Activated naive CD4-positive, alpha-beta T cell treated with anti-CD3 and anti-CD28 coated beads, Interleukin-2, amount 10 ng/mL, durations not matched to agents 7 days and 5 days (primary cell): ENCODE results near the gene FNDC3B.

Experiments used
- CTCF ChIA-PET: fragments of 350-600 bp; sonication (Branson Sonifier 250); formaldehyde crosslinking; loops from one replicate; lab custom pipeline; 2021; ENCODE audit warnings: antibody characterized with exemption; lab: Charles Lee
- DNase-seq: peaks from one replicate; pipeline ENCODE4 v3.0.0-alpha.2; 2020
- H3K27ac Mint-ChIP-seq: one replicate; pipeline ENCODE4 v1.8.0; 2021; ENCODE audit warnings: mild to moderate bottlenecking, moderate library complexity, mixed read lengths
- H3K27me3 Mint-ChIP-seq: one replicate; pipeline ENCODE4 v1.8.0; 2021; ENCODE audit warnings: mild to moderate bottlenecking, mixed read lengths
- H3K36me3 Mint-ChIP-seq: one replicate; pipeline ENCODE4 v1.8.0; 2021; ENCODE audit warnings: mixed read lengths
- H3K4me1 Mint-ChIP-seq: one replicate; pipeline ENCODE4 v1.8.0; 2021; ENCODE audit warnings: mixed read lengths
- H3K4me3 Mint-ChIP-seq: one replicate; pipeline ENCODE4 v1.8.0; 2021; ENCODE audit warnings: mild to moderate bottlenecking, moderate library complexity, mixed read lengths
- H3K9me3 Mint-ChIP-seq: one replicate; pipeline ENCODE4 v1.8.0; 2021; ENCODE audit warnings: mixed read lengths

Gene FNDC3B

DNA sequence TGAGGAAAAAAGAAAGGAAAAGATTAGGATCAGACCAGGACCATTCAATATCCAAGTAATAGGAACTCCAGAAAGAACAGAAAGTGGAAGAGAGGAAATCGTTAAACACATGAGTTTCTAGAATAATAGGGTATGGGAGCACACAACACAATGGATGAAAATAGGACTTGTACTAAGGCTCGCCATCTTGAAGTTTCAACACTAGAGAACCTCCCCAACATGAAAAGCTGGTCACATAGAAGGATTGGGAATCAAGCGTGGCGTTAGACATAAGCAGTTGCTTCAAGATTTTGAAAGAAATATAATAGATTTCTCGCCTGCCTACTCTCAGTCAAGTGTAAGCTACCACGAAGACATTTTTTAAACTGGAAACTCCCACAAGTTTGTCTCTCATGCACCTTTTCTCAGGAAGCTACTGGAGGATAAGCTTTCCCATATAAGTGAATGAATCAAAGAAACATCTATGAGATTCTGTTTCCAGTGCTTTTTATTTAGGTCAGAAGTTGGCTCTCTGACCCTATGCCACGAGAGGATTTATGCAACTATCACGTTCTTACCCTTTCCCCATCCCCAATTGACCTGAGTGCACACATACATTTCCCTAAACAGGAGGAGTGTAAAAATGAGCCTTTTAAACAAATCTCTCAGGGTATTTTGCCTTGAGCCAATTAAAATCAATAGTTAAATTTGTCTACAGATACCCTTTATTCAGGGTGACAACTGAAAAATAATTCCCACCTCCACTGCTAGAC lies 363.7 kb downstream of the FNDC3B start:
- peaks cover 7% of the 10 kb centered on the region for H3K27me3 Mint-ChIP-seq
- H3K4me3 Mint-ChIP-seq = no peak overlapping the region
- CTCF ChIA-PET = interaction anchor here (0.7 kb wide), 1 partner anchor 12 kb away, joined by 3 read pairs; no protein-coding TSS in a partner anchor
- no peaks in the 10 kb centered on the region for H3K4me1 Mint-ChIP-seq
- no peak for DNase-seq
- no peaks in the 10 kb centered on the region for H3K36me3 Mint-ChIP-seq
- no peak overlapping the region for H3K27ac Mint-ChIP-seq
- peaks cover 5% of the 10 kb centered on the region for H3K9me3 Mint-ChIP-seq

DNA sequence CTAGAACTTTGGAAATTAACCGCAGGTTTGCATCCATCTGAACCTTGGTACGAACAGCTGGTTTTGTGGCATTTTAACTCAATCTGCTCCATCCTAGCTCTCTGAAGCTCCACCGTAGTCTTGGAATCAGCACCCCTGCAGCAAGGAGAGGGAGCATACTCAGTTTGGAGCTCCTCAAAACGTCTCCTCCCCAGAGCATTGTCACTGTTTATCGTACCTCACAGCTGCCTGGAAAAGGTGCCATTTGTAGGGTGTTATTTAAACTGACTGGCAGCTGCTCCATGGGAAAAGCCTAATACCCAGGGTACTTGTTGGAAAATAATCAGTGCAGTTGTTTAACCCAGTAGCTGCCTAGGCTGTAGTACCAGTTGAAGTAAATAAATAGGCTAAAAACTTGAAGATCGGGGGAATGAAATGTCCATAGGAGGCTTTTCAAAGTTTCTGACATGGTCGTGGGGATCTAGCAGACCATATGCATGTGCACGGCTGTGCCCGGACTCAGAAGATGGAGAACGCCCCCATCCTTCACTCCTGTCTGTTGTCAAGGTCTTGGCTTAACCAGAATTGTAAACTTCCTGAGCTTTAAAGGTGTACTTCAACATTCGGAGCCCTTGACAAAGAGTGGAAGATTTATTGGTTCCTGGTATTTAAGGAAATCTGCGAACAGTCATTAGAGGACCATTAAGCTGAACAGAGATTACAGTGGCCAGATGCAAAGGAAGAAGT lies 365.0 kb downstream of the FNDC3B start:
- CTCF ChIA-PET = no interaction called here
- Mint-ChIP-seq H3K27ac (no peak overlapping the region), H3K9me3 (peaks cover 5% of the 10 kb centered on the region), H3K4me3 (no peak overlapping the region), H3K27me3 (peaks cover 7% of the 10 kb centered on the region), H3K4me1 (no peaks in the 10 kb centered on the region), H3K36me3 (no peaks in the 10 kb centered on the region)
- no peak for DNase-seq

DNA sequence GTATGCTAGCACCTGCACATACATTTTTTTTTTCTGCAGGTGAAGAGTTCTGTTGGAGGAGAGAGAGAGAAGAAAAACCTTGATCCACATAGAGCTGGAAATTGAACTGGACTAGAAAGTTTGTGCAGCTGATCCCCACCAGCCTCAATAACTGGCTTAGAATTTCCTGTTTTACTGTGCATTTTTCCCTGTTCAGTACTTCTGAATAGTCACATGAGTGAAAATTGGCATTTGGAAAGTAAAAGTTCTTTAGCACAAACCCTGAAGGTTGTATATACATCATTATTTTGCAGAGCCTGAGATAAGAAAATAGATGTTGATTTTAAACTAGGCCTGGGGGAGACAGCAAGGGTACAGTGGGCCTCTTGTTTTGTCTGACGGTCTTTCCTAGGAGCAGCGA lies 366.5 kb downstream of the FNDC3B start:
- no peaks in the 10 kb centered on the region for H3K4me1 Mint-ChIP-seq
- H3K27me3 Mint-ChIP-seq = peaks cover 11% of the 10 kb centered on the region
- H3K36me3 Mint-ChIP-seq = no peaks in the 10 kb centered on the region
- no peak for DNase-seq
- peaks cover 5% of the 10 kb centered on the region for H3K9me3 Mint-ChIP-seq
- no peak overlapping the region for H3K4me3 Mint-ChIP-seq
- no peak overlapping the region for H3K27ac Mint-ChIP-seq
- CTCF ChIA-PET = no interaction called here

DNA sequence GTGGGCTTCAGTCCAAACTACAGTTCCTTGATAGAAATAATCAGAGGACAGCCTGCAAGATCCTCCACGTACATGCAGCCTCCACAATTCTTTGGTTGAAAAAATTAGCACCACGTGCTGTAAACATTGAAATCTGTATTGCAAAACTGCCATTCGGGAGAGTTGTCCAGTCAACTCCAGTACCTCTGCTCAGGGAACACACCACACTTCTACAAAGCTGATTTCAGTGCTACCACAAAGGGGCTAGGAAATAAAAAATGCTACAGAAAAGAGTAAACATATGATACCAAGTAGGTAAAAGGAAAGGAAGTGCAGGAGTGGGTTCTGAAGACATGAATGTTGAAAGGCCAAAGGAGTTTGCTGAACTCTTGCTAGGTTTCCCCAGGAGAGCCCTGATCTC lies 368.5 kb downstream of the FNDC3B start:
- Mint-ChIP-seq H3K9me3 (no peaks in the 10 kb centered on the region), H3K27ac (no peak overlapping the region), H3K4me3 (no peak overlapping the region), H3K36me3 (no peaks in the 10 kb centered on the region), H3K27me3 (peaks cover 13% of the 10 kb centered on the region), H3K4me1 (no peaks in the 10 kb centered on the region)
- DNase-seq = no peak
- CTCF ChIA-PET = no interaction called here

DNA sequence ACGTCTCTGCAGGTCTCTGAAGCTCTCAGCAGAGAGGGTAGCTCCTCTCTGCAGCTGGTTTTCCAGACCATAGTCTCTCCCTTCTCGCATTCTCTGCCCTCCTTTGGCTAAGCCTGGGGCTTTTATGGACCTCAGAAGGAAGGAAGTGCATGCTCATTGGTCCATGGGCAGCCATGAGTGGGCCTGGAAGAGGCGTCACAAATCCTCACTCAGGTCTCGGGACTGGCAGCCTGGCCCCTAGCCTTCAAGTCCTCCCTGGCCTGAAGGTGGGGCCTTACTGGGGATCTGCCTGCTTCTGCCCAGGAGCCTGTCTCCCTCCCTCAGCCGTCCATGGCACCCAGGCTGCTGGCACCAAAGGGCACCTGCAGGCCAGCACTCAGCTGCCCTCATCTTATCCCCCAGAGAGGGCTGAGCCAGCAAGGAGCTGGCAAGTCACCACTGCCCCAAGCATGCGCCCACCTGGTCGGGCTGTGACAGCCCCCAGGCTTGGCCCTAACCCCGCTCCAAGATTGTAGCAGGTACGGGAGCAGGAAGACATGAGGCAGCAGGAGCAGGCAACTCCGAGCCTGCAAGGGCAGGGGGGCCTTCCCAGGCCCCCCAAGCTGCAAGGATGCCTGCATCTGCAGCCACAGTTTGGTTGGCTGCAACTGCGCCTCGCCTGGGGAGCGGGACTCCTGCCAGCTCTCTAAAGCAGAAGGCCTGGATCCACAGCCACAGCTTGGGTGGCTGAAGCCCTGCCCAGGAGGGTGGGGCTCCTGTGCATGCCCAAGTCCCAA lies 371.5 kb downstream of the FNDC3B start:
- no peak overlapping the region for H3K4me3 Mint-ChIP-seq
- no peak overlapping the region for H3K27ac Mint-ChIP-seq
- H3K36me3 Mint-ChIP-seq = no peaks in the 10 kb centered on the region
- CTCF ChIA-PET = no interaction called here
- no peaks in the 10 kb centered on the region for H3K4me1 Mint-ChIP-seq
- no peaks in the 10 kb centered on the region for H3K9me3 Mint-ChIP-seq
- no peak for DNase-seq
- H3K27me3 Mint-ChIP-seq = peaks cover 18% of the 10 kb centered on the region

DNA sequence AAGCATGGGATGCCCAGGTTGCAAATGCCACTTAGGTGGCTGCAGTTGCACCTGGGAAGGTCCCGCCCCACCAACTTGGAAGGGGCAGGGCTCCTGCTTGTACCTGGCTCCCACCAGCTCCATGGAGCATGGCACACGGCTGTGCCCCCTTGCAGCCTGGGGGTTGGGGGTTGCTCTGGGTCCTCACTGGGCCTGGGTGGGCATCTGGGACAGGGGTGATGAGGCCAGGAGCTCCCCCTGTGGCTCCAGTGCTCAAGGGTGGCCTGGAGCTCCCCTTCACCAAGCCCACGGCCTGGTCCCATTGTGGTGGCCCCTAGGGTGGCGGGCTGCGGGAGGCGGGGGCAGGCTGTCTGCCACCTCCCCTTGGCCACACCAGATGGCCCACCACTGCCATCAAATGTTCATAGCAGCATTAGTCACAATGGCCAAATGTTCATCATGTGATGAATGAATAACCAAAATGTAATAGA lies 372.1 kb downstream of the FNDC3B start:
- H3K36me3 Mint-ChIP-seq = no peaks in the 10 kb centered on the region
- DNase-seq = no peak
- no peak overlapping the region for H3K4me3 Mint-ChIP-seq
- no peaks in the 10 kb centered on the region for H3K9me3 Mint-ChIP-seq
- H3K27me3 Mint-ChIP-seq = peaks cover 14% of the 10 kb centered on the region
- H3K27ac Mint-ChIP-seq = no peak overlapping the region
- CTCF ChIA-PET = no interaction called here
- no peaks in the 10 kb centered on the region for H3K4me1 Mint-ChIP-seq

DNA sequence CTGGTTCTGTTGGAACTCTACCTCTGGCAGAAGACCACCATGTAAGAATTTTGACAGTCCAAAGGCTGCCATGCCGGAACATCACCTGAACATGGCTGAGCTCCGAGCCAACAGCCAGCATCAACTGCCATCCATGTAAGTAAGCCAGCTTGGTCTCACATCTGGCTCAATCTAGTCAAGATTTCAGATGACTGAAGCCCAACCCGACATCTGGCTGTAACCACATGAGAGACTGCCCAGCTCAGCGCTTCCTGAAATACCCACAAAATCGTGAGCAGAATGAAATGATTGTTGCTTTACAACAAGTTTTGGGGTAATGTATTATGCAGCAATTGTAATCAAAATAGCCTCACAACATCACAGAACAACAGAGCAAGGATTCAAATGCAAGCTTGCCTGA lies 375.9 kb downstream of the FNDC3B start:
- no peak for DNase-seq
- CTCF ChIA-PET = interaction anchor here (0.7 to 1.6 kb wide), 2 partner anchors 12 to 46 kb away, joined by 3 to 4 read pairs; no protein-coding TSS in a partner anchor
- H3K36me3 Mint-ChIP-seq = no peaks in the 10 kb centered on the region
- H3K27me3 Mint-ChIP-seq = peaks cover 14% of the 10 kb centered on the region
- no peaks in the 10 kb centered on the region for H3K4me1 Mint-ChIP-seq
- H3K4me3 Mint-ChIP-seq = no peak overlapping the region
- H3K9me3 Mint-ChIP-seq = no peaks in the 10 kb centered on the region
- H3K27ac Mint-ChIP-seq = no peak overlapping the region

DNA sequence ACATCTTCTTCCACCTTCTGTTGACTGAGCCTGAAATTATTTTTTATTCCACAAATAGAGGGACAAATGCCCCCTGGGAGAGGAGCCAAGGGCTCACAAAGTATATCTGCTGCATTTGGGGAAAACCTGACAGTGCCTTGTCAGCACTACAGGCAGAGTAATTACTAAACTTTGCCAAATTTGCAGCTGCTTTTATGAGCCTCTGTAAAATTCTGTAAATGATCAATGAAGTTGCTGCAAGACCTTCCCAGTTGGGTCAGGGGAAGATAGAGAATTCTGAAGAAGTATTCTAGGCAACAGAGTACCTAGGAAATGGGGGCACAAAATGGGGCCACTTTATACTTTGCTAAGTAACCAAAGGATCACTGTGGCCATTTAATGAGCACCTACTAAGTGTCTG lies 398.3 kb downstream of the FNDC3B start:
- H3K9me3 Mint-ChIP-seq = peaks cover 7% of the 10 kb centered on the region
- no peak for DNase-seq
- CTCF ChIA-PET = no interaction called here
- H3K27ac Mint-ChIP-seq = no peak overlapping the region
- peaks cover 27% of the 10 kb centered on the region for H3K27me3 Mint-ChIP-seq
- no peaks in the 10 kb centered on the region for H3K4me1 Mint-ChIP-seq
- no peak overlapping the region for H3K4me3 Mint-ChIP-seq
- H3K36me3 Mint-ChIP-seq = peaks cover 1% of the 10 kb centered on the region

DNA sequence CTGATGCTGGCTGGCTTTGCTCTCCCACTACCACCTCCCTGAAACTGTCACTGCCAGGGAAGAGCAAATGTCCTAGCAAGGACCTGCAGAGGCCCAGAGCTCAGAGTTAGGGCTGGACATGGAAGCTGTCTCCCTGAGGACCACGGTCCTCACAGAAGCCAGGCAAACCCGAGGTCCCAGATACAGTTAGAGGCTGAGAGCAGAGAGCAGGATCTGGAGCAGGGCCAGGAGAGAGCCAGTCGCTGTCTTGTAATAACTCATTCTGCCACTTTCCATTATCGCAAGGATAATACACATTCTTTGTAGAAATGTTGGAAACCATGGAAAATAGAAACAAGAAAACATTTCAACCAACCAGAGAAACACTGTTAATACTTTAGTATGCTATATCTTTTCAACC lies 398.8 kb downstream of the FNDC3B start:
- Mint-ChIP-seq H3K36me3 (no peaks in the 10 kb centered on the region), H3K27ac (no peak overlapping the region), H3K4me3 (no peak overlapping the region), H3K9me3 (peaks cover 6% of the 10 kb centered on the region), H3K4me1 (no peaks in the 10 kb centered on the region), H3K27me3 (peaks cover 24% of the 10 kb centered on the region)
- no peak for DNase-seq
- CTCF ChIA-PET = no interaction called here

DNA sequence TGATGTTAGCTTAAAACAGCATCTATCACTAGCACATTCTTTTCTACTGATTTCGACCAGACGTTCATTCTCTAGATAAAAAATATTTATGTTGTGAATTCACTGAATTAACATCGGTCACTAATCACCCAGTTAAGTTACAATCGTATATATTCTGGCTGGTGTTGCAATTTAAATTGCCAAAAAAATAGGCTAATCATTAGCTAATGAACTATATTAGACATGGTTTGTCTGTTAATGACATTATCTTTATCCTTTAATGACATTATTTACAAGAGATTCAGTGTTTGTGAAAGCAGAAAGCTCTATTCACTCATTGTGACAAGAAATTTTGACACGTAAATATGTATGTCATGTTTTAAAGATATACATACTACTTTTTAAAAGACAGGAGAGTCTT lies 402.2 kb downstream of the FNDC3B start:
- CTCF ChIA-PET = no interaction called here
- Mint-ChIP-seq H3K27ac (no peak overlapping the region), H3K9me3 (no peaks in the 10 kb centered on the region), H3K4me1 (no peaks in the 10 kb centered on the region), H3K27me3 (peaks cover 37% of the 10 kb centered on the region), H3K4me3 (no peak overlapping the region), H3K36me3 (no peaks in the 10 kb centered on the region)
- no peak for DNase-seq

DNA sequence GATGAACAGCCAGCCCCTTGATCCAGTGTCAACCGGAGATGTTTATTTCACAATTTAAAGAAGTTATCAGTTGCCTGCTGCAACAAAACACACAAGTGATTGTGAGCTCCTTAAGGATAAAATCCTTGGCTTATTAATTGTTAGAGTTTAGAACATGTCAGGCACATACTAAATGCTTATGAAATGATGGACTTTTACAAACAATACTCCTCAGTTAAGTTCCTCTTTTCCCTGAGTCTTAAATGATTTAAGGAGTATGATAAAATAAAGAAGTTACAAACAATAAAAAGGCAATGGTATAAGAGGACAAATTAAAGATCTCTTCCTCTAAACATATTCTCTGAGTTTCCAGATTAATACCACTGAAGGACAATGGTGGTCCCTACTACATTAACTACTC lies 403.2 kb downstream of the FNDC3B start:
- peaks cover 7% of the 10 kb centered on the region for H3K4me1 Mint-ChIP-seq
- H3K27me3 Mint-ChIP-seq = peaks cover 47% of the 10 kb centered on the region
- peaks cover 5% of the 10 kb centered on the region for H3K36me3 Mint-ChIP-seq
- no peak overlapping the region for H3K4me3 Mint-ChIP-seq
- CTCF ChIA-PET = no interaction called here
- DNase-seq = no peak
- no peaks in the 10 kb centered on the region for H3K9me3 Mint-ChIP-seq
- H3K27ac Mint-ChIP-seq = no peak overlapping the region

DNA sequence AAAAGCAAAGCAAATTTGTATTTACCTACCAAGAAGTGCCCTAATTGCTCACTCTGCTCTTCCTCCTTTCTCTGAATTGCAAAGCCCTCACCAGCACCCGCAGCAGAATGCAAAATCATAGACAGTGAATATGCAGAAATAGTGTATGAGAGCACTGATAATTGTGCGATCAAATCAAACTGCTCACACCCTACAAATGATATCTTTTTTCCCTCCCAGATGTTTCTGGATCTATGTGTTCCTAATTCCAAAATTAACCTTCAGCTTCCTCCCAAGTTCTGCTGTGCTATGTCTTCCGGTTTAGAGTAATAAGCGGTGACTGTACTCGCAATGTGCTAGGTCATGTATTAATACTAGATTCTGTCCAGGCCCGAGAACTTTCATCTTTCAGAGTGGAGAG lies 405.4 kb downstream of the FNDC3B start:
- CTCF ChIA-PET = interaction anchor here (1.2 kb wide), 1 partner anchor 223 kb away, joined by 4 read pairs; no protein-coding TSS in a partner anchor
- no peak for DNase-seq
- Mint-ChIP-seq H3K4me3 (no peak overlapping the region), H3K9me3 (no peaks in the 10 kb centered on the region), H3K27me3 (peaks cover 57% of the 10 kb centered on the region), H3K4me1 (peaks cover 24% of the 10 kb centered on the region), H3K27ac (no peak overlapping the region), H3K36me3 (peaks cover 9% of the 10 kb centered on the region)

DNA sequence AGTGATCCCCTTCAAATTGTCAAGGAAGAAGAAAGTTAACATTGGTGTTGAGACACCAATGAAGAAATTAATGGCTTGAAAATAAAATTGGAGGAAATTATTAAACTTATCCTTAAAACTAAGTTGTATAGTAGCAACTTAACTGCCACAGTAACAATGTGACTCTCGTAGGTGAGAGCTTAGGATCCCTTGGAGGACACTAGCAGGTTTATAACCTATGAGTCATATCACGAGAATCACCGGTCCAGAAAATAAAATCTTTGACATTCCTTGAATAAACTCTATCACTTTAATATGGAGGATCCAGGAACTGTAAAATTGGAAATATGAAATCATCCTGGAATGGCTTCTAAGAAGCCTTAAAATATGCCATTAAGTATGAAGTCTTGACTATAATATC lies 406.8 kb downstream of the FNDC3B start:
- H3K4me1 Mint-ChIP-seq = peaks cover 24% of the 10 kb centered on the region

More for the DNA sequence above, 406.8 kb downstream of the FNDC3B start:
- no peak for DNase-seq
- Mint-ChIP-seq H3K27ac (no peak overlapping the region), H3K27me3 (peaks cover 58% of the 10 kb centered on the region), H3K9me3 (no peaks in the 10 kb centered on the region), H3K4me3 (no peak overlapping the region), H3K36me3 (peaks cover 9% of the 10 kb centered on the region)
- CTCF ChIA-PET = interaction anchor here (3.3 kb wide), 1 partner anchor 13 kb away, joined by 9 read pairs; no protein-coding TSS in a partner anchor
